NCI-H2081 treated with DMSO at 0.1 percent for 48 hours (cell line): ENCODE data around the gene RABGEF1.
"Not testable (repeated sequence)": the region's sequence is repeated elsewhere in the genome, so short reads cannot be mapped to it uniquely, and the experiment has no call there.

ENCODE experiments used
- DNase-seq: peaks from one replicate; lab custom pipeline; 2025; lab: John Stamatoyannopoulos, UW

The RABGEF1 gene

GRCh38 chr7:66735850-66736249, 4.7 kb upstream of the RABGEF1 start:
- DNase-seq = no peak

GRCh38 chr7:66736892-66737291, 3.6 kb upstream of the RABGEF1 start:
- no peak for DNase-seq

DNA sequence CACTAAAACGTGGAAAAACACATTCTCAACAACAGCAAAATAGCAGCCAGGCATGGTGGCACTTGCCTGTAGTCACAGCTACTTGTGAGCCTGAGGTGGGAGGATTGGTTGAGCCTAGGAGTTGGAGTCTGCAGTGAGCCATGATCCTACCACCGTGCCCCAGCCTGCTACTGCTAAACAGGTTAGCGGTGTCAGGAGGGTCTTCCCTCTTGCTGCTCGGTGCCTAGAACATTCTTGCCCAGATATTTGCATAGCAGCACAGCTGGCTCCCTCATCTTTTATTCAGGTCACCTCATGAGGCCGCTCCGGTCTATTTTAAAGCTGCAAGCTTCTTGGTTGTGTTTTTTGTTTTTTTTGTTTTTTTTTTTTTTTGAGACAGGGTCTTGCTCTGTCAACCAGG, 2.9 kb upstream of the RABGEF1 start:
- DNase-seq = no peak

DNA sequence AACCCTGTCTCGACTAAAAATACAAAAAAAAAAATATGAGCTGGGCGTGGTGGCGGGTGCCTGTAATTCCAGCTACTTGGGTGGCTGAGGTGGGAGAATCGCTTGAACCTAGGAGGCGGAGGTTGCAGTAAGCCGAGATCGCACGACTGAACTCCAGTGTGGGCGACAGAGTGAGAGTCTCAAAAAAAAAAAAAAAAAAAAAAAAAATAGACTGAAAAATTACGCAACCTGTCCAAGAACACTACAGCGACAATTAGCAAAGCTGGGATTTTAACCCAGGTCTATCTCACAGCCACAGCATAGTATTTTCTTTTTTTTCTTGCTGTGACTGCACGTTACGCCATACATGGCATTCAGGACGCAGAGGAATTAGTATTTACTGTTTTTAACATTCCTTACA, 1.1 kb upstream of the RABGEF1 start:
- DNase-seq = no peak

DNA sequence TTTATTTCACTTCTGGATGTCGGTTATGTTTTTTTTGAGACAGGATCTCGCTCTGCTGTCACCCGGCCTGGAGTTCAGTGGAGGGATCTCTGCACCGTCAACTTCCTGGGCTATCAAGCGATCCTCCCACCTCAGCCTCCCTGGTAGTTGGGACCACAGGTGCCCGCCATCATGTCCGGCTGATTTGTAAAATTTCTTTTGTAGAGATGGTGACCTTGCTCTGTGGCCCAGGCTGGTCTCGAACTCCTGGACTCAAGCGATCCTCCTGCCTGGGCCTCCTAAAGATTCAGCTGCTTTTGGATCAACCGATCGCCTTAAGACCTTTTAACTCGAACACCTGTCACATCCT, 606 bp upstream of the RABGEF1 start:
- no peak for DNase-seq

- DNase-seq = not testable (repeated sequence)
Observed at GRCh38 chr7:66740980-66741709, 612 bp downstream of the RABGEF1 start.

GRCh38 chr7:66741710-66742049, 1.1 kb downstream of the RABGEF1 start:
- no peak for DNase-seq

- not testable (repeated sequence) for DNase-seq
Observed at GRCh38 chr7:66742298-66742697, 1.8 kb downstream of the RABGEF1 start.

DNA sequence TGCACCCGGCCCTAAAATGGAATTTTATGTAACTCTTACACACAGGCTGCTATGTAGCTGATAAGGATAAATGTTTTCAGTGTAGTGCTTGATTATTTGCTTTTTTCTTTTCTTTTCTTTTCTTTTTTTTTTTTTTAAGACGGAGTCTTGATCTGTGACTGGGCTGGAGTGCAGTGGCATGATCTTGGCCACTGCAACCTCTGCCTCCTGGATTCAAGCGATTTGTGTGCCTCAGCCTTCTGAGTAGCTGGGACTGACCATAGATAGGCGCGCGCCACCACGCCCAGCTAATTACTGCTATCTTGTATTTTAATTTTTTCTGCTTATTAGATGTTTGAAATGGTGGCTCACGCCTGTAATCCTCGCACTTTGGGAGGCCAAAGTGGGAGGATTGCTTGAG, 3.4 kb downstream of the RABGEF1 start:
- DNase-seq = no peak

- no peak for DNase-seq
Observed at GRCh38 chr7:66747385-66747784, 6.9 kb downstream of the RABGEF1 start.

- no peak for DNase-seq
Observed at GRCh38 chr7:66747881-66748511, 7.5 kb downstream of the RABGEF1 start.

DNA sequence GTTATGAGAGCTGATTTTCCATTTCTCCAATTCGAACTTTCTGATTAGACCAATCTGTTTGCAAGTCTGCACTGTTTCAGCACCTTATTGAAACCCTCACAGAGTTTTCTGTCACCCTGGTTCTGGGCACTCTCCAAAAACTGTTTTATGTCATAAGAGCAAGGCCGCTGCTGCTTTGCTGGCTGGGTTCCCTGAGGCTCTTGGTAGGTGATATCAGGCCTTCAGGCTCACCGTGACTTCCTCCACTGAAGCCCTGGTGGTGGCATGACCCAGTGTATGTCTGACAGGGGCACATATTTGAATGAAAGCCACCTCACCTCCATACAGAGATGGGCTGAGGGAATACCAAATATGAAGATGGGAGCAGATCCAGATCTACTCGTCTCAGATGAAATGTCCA, 8.3 kb downstream of the RABGEF1 start:
- DNase-seq = no peak

DNA sequence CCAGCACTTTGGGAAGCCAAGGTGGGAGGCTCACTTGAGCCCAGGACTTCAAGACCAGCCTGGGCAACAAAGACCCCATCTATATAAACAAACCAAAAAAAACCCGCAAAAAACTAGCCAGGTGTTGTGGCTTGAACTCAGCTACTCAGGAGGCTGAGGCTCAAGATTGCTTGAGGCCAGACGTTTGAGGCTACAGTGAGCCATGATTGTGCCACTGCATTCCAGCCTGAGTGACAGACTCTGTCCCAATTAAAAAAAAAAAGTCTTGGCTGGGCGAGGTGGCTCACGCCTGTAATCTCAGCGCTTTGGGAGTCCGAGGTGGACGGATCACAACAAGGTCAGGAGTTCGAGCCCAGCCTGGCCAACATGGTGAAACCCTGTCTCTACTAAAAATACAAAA, 11.4 kb downstream of the RABGEF1 start:
- no peak for DNase-seq

- no peak for DNase-seq
Observed at GRCh38 chr7:66754541-66754940, 14.0 kb downstream of the RABGEF1 start.

DNA sequence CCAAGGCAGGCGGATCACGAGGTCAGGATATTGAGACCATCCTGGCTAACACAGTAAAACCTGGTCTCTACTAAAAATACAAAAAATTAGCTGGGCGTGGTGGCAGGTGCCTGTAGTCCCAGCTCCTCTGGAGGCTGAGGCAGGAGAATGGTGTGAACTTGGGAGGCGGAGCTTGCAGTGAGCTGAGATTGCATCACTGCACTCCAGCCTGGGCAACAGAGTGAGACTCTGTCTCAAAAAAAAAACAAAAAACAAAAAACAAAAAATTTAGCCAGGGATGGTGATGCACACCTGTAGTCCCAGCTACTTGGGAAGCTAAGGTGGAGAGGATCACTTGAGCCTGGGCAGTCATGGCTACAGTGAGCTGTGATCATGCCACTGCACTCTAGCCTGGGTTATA, 14.5 kb downstream of the RABGEF1 start:
- not testable (repeated sequence) for DNase-seq

DNA sequence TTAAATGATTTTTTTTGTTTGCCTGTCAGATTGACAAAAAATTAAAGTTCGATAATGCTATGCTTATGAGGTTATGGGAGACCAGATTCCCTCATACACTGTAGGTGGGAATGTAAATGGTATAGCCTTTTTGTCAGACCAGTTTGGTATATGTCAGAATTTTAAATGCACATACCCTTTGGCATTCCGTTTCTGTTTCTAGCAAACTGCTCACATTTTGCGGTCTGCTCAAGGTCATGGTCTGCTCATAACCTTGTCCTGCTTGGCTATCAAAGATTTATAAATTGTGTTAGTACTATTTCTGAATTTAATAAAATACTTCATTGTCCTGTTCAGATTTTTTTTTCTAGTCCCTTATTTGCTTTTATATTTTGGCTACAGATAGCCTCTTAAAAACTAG, 15.7 kb downstream of the RABGEF1 start:
- not testable (repeated sequence) for DNase-seq

GRCh38 chr7:66756889-66757288, 16.4 kb downstream of the RABGEF1 start:
- DNase-seq = no peak

- no peak for DNase-seq
Observed at GRCh38 chr7:66757939-66758338, 17.4 kb downstream of the RABGEF1 start.

DNA sequence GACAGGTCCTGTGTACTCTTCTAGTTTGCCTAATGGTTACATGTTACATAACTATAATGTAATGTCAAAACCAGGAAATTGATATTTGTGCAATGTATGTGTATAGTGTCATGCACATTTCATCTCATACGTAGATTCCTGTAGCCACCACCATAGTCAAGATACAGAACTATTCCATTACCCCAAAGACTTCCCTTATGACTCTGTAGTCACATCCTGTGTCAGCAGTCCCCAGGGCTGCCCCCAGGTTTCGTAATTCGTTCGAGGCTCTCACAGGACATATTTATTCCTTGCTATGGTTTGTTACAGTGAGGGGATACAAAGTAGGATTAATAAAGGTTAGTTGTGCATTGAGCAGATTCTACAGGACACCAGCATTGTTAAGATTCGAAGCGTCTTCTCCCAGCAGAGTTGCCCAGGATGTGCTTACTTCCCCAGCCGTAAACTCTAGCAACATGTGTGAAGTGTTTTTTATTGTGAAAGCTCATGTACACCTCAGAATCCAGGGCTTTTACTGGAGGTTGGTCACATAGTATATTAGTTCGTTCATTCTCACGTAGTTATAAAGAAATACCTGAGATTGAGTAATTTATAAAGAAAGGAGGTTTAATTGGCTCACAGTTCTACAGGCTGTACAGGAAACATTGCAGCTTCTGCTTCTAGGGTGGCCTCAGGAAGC, 18.6 kb downstream of the RABGEF1 start:
- DNase-seq = no peak

DNA sequence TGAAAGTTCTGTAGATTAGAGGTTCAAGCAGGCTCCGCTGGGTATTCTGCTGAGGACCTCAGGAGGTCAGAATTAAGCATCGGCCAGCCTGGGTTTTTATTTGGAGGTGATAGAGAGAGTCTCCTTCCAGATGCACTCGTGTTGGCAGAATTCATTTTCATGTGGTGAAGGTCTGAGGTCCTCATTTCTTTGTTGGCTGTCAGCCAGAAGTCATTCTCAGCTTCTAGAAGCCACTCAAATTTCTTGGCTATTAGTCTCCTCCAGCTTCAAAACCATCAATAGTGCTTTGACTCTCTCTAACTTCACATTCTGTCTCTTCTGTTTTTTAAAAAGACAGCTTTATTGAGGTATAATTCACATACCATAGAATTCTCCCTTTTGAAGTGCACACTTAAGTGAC, 22.6 kb downstream of the RABGEF1 start:
- not testable (repeated sequence) for DNase-seq

- DNase-seq = not testable (repeated sequence)
Observed at GRCh38 chr7:66763633-66764355, 23.3 kb downstream of the RABGEF1 start.

DNA sequence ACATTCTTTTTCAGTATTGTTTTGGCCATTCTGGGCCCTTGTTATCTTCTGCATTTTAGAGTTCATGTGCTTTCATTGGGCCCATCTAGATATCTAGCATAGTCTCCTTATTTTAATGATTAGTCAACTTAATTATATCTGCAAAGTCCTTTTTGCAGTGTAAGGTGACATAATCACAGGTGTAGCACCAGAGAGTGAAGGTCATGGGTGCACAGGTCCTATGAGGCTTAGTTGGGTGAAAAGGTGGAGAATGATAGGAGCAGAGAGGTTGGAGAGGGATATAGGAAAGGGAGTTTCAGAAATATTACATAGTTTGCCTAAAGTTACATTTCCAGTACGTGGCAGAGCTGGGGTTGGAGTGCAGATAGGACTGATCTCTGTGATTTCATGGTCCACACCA, 24.4 kb downstream of the RABGEF1 start:
- DNase-seq = not testable (repeated sequence)
